ENCODE data around the gene FDX1. TPM values are rescaled to one million over a fixed set of nuclear protein-coding genes. Genes with fewer than 3 reads are reported as not detected.

Gene FDX1
- total and polyA plus RNA-seq, 2 of the 8 experiments (the other 6 are each of a cell fraction or from before 2014, with no cell fraction given) = 3.7 to 9.6 TPM

- TF ChIP-seq GTF2F1 (IDR thresholded peaks at IDR 0.05; ENCODE audit: borderline replicate concordance, low read depth, low read length) = no peak
- TF ChIP-seq, protein P1, sequence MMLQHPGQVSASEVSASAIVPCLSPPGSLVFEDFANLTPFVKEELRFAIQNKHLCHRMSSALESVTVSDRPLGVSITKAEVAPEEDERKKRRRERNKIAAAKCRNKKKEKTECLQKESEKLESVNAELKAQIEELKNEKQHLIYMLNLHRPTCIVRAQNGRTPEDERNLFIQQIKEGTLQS (IDR thresholded peaks at IDR 0.05; ENCODE audit: insufficient read depth, low read depth, low read length) = no peak
- TF ChIP-seq MAX (IDR thresholded peaks at IDR 0.05) = no peak
- TF ChIP-seq SRF (IDR thresholded peaks at IDR 0.05; ENCODE audit: low read depth, low read length) = no peak
- no peak for TF ChIP-seq POLR2A (IDR thresholded peaks at IDR 0.05; ENCODE audit: control extremely low read depth in 1 of 2, low read depth in 2 of 2, low read length in 2 of 2)
- no peak for TF ChIP-seq SUZ12 (IDR thresholded peaks at IDR 0.05; ENCODE audit: low read length)
Observed at GRCh38 chr11:110422306-110422905, 7.3 kb upstream of the FDX1 start (continued).
